ENCODE results near the gene KLHL3.

Gene KLHL3

DNA sequence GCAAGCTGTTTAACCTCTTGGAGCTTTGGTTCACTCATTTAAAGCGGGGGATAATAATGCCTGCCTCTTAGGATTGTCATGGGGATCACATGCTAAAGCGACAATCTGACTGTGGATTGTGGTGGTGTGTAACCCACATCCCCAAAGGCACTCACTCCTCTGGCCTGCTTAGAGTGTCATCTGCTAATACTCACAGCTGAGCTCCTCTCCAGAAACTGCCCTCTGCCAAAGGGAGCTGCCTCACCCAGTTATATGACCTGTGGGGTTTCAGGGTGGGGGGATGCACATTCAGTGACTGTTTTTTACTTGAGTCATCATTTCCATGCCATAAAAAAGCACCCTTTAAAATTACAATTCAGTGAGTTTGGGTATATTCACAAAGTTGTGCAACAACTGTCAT is 126.8 kb downstream of the KLHL3 start:
- DNase-seq (ENCODE audit: low spot score): no peak

DNA sequence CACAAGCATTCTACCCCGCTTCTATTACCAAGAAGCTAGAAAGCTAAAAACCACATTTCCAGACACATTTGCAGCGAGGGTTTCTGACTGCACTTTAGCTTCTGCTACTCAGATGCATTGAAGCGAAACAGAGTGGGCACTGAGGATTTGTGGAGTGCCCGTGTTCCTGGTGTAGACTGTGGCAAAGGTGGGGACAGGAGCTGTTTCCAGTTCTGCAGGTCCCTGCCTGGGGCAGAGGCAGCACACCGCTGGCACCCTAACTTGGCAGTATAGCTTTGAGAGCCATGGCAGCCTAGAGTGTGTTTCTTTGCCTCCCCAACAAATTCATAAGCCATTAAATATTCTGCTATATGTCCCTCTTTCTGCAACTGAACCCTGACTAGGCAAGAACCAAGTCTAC is 128.1 kb downstream of the KLHL3 start:
- DNase-seq (ENCODE audit: low spot score): no peak

DNA sequence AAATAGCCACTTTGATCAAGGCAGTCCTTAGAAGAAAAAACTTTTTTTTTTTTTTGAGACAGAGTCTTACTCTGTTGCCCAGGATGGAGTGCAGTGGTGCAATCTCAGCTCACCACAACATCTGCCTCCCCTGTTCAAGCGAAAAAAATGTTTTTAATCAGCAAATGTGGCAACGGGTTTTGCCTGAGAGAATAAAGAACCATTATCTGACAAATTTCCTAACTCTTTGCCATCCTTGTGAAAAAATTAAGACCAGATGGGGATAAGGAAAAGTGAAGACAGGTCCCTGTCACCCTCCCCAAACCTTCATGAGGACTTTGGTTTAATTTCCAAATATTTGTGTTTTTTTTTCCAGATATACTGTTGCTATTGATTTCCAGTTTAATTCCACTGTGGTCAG is 129.5 kb downstream of the KLHL3 start:
- no peak for DNase-seq (ENCODE audit: low spot score)

DNA sequence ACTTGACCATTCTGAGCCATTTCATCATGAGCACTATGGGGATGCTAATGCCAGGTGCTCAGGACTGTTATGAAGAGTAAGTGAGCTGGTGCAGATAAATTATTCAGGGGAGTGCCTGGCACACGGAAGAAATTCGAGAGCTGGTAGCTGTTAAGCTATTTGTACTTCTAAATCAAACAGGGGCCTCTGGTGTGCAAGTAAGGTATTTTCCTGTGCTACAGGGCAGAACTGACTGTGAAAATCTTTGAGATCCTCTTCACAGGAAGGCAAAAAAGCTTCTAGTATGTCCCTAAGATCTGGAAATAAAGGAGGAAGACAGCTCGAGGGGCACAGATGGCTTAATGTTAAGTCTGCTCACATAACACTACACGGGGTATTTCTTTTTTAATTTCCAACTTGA is 130.5 kb downstream of the KLHL3 start:
- no peak for DNase-seq (ENCODE audit: low spot score)

DNA sequence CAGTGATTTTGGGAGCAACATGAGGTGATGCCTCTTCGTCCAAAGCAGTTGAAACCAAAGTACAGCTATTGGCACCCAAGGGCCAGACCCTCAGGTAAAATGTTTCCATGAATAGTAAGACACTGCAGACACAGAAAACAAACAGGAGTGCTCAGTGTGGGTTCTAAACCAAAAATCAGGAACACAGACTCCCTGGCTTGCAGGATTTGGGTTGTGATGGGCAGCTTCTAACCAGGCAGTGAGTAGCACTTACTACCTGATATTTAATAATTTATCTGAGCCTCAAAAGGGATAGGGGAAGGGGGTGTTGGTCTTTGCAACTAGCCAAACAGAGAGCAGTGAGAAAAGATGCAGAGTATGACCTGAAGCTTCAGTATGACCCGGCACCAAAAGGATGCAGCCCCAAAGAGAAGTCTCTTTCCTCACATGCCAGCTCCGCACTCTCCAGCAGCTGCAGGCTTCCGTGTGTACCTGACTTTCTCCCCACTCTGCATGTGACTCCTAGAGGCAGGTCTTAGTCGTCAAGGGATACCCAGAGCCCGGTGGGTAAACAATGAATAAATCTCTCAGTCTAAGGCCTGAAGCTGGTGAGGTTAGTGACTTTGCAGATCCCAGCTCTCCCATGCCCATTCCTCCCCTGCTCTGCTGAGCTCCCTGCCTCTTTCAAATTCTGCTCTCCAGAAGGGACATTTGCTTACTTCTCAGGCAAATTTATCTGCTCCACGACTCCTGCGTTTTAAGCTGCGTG is 131.4 kb downstream of the KLHL3 start:
- no peak for DNase-seq (ENCODE audit: low spot score)

DNA sequence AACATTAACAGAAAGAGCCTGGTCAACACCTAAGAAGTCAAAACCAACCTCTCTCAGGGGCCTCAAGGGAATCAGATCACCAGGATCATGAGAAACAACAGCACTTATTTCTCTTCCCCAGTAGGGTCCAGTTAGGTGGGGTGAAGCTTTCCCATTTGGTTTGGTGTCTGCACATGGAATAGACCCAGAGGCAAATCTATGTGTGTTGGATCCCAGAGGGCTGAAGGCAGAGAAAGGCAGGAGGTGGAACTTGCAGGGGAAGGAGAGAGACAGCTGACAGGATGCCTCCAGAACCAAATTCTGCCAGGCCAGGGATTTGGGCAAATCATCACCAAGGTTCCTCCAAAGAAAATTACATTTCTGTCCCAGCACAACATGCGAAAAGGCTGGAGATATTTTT is 132.0 kb downstream of the KLHL3 start:
- no peak for DNase-seq (ENCODE audit: low spot score)

DNA sequence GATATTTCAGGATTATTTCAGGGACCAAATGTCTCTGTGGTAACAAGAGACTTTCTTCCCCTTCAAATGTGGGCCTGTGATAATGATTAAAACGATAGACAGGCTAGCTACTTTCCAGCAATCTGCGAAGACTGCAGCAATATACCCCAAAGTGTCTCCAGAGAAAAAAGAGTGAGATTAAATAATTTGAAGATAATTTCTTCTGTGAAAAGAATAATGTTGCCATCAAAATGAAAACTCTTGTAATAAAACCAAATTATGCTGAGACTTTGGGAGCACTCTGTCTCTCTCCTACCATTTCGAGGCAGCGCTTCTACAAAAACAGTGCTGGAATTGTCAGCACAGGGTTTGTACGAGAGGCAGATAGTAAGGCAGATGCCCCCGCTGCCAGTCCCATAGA is 132.5 kb downstream of the KLHL3 start:
- no peak for DNase-seq (ENCODE audit: low spot score)

DNA sequence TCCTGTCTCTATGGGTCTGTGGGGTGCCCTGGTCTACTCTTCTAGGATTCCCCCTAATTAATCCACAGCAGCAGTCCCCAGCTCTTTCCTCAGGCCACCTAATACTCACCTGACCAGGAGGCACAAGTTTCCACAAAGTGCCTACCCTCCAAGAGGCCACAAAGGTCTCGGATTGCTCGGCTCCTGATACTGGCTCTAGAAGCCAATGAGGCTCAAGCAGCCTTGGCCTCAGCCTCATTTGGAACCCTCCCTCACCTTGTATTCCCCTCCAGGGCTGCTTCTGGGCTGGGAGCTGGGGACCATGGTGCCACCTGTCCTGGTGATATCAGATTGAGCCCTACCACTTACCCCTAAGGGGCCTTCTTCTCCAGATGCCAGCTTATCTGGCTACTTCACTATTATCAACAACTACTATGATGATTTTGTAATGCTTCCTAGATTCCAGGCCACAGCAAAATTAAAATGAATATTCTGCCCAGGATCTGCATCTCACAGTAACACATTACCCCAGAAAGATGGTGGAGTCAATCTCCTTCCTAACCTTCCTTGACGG is 133.1 kb downstream of the KLHL3 start:
- DNase-seq (ENCODE audit: low spot score): no peak

DNA sequence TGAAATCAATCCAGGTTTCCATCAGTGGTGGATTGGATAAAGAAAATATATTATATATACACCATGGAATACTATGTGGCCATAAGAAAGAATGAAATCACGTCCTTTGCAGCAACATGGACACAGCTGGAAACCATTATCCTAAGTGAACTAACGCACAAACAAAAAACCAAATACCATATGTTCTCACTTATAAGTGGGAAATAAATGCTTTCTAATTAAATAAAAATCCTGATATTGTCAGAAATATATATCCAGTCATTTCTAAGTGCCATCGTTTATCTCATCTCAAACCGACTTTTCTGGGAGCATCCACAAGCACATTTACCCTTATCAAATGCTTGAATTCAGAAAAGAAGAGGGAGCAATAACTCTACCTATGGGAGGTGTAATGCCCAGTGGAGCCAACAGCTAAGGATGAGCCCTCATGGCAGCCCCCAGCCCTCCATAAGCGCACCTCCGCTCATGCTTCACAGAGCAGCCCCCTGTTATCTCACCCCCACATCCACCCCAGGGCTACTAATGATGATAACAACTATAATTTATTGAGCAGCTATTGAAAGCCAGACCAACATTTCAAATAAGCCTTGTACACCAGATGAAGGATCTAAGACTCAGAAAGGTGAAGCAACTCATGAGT is 135.0 kb downstream of the KLHL3 start:
- no peak for DNase-seq (ENCODE audit: low spot score)

DNA sequence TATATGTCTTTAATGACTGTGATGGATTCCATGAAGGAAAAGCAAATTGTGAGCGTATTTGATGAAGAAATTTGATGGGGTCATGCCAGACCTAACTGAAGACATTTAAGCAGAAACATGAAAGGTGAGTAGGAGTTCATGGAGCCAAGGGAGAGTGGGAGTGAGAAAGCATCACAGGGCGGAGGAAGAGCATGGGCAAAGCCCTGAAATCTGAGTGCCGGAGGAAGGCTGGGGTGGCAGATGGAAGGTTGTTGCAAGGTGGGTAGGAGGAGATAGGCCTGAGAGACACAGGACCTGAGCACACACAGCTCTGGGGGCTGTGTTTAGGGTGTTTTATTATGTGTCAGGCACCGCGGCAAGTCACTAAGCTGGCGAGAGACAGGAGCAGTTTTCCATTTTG is 136.4 kb downstream of the KLHL3 start:
- no peak for DNase-seq (ENCODE audit: low spot score)

DNA sequence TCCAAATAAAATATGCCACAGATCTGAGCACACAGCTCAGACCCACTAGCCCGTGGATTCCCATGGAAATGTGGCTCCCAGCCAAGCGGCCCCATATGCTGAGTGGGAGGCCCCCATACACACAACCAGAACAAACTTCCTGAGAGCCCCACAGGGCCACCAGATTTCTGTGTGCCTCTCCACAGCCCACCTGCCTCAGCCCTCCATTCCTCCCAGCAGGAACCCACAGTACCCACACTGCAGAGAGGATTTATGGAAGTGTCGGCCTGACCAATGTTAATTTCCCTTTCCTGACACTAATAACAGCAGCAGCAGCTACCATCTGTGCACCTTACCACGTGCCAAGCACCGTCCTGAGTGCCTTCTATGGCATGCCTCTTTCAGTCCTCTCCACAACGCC is 137.5 kb downstream of the KLHL3 start:
- DNase-seq (ENCODE audit: low spot score): no peak

DNA sequence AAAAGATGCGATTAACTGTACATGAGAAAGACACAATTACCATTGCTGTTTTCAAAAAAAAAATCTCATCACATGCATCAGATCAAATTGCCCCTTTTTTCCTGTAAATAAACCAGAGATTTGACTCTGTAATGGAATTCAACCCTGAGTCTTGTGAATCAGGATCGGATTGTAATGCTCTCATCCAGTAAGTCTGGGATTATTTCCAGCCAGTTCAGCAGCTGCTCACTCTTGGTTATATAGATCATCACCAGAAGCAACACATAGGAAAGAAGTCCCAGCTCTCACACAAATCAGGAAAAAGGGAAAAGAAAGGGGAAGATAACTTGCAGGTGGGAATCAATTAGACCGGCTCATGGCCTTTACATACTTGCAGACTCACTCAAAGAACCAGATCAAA is 138.9 kb downstream of the KLHL3 start:
- DNase-seq (ENCODE audit: low spot score): no peak

DNA sequence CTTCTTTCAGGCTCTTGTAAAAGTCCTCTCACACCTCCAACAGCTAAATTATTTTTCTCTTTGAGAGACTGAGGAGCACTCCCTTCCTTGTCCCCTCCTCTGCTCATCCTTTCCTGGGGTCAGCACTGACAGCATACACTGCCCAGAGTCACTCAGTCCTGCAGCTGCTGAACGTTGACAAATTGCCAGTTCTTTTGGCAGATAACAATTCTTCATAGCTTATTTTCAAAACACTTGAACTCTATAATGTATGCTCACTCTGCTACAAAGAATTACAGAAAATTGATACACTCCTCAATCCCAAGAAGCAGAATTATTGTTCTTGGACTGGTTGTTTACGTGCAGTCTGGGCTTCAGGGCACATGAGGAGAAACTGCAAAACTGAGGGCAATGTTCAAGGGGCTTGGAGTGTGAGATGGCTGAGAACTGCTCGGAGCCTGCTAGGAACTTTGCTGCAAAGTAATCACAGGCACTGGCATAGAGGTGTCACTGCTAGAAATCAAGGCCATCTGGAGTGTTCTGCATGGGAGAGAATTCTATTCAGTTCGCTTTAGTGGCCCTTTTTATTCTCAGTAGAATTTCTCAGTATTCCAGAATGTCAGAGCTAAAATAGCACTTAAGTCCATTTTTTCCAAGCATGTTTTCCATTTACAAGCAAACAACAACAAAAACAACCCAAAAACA is 140.4 kb downstream of the KLHL3 start:
- no peak for DNase-seq (ENCODE audit: low spot score)

DNA sequence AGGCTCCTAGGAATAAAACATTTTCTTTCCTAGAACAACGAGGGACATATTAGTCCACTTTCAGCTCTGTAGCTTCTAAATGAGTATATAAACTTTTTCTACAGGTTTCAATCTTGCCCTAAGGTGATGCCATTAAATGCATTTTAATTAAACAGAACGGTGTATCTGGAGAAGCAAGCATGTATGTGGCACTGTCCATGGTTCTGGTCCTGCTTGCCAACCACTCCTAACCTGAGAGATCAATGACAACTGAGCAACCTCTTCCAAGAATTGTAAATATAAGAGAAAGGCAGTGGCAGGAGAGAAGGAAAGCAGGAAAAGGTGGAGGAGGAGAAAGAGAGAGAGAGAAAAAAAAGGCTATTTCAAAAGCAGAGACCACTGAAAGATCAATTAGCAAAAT is 141.2 kb downstream of the KLHL3 start:
- no peak for DNase-seq (ENCODE audit: low spot score)

DNA sequence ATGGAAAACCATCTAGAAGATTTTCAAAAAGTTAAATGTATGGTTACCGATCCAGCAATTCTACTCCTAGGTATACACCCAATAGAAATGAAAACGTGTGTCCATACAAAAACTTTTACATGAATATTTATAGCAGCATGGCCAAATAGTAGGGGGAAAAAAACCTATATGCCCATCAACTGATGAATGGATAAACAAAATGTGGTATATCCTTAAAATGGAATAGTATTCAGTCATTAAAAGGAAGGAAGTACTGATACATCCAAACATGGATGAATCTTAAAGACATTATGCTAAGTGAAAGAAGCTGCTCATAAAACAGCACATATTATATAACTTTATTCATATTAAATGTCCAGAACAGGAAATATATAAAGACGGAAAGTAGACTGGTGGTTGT is 143.6 kb downstream of the KLHL3 start:
- no peak for DNase-seq (ENCODE audit: low spot score)

DNA sequence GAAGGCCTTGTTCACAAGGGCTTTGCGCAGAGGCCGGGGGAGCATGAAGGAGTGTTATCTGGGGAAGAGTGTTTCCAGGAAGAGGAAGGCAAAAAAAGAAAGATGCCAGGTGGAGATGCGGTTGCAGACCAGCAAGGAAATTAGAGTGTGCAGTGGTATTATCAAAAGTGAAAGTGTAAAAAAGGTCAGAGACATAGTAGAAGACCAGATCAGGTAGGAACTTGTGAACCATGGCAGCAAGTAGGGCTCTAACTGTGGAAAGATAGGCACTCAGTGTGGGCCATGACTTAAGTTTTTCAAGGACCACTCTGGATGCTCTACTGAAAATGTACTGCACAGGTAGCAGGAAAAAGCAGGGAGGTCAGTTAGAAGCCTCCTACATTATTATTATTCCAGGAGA is 146.7 kb downstream of the KLHL3 start:
- no peak for DNase-seq (ENCODE audit: low spot score)

DNA sequence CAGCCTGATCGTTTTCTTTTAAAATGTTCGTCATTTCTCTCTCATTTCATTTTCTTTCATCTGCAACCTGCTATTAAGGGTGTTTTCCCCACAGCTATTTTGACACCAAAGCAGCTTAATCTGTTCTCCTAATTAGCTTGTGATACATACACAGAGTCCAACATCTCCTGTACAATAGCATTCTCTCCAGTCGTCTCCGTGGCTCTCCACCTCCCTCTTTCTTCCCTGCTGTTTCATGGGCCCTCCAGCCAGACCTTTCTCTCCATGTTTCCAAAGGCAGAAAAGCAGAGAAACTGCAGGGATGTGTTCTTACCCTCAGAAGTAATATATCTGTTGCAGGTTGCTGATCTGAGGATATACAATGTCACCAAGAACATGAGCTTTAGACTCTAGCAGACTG is 148.0 kb downstream of the KLHL3 start:
- no peak for DNase-seq (ENCODE audit: low spot score)

DNA sequence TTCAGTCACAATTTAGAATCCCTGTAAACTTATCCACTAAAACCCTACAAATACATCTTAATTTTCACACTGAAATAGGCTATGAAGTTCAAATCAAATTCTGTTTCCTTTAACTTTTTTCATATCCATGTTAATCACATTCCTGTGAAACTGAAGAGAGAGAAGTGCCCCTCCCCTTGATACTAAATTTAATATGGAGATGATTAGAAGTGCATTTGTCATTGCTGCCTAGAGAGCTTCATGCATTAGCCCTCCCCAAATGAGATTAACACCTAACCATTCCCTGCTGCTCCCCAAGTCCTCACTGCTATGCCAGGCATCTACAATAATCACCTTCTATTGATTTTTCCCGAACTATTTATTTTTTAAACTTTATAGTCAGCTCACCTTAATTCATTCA is 151.6 kb downstream of the KLHL3 start:
- no peak for DNase-seq (ENCODE audit: low spot score)

DNA sequence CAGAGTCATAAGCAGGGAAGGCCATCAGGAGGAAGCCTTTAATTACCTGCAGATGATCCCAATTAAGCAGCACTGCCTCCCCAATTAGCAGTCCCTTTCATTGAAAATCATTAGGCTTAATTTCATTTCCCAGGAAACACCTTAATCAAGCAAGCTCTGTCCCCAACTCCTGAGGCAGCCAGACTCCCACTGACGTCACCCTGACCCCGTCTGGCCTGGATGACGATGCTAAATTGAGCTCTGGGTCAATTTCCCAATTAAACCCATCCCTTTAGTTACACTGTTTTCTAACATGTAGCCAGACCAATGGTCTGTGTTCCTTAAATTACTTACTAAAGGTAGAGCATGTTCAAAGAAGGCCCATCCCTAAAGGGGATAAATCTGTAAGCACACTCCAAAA is 152.8 kb downstream of the KLHL3 start:
- DNase-seq (ENCODE audit: low spot score): no peak

DNA sequence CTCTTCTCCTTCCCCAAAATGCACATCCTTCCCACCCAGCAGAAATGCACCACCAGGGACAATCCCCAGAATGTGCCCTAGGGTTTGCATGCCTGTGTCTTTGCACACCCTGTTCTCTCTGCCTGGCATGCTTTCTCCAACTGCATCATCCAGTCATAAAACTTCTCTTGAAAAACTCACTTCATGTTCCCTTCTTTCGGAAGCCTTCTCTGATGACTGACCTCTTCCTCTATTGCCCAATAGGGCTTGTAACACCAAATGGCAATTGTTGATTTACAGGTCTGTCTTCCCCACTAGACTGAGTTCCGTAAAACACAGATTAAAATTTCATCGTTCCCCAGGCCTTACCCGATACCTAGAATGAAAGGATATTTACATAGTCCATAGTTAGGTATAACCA is 153.7 kb downstream of the KLHL3 start:
- DNase-seq (ENCODE audit: low spot score): no peak

DNA sequence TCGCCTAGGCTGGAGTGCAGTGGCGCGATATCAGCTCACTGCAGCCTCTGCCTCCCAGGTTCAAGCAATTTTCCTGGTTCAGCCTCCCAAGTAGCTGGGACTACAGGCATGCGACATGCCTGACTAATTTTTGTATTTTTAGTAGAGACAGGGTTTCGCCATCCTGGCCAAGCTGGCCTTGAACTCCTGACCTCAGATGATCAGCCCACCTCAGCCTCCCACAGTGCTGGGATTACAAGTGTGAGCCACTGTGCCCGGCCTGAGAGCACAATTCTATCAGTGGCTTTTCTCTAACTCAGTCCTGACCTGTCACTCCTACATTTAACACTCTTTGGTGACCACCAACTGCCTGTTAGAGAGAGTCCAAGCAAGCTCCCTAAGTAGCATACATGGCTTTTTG is 154.1 kb downstream of the KLHL3 start:
- DNase-seq (ENCODE audit: low spot score): no peak

DNA sequence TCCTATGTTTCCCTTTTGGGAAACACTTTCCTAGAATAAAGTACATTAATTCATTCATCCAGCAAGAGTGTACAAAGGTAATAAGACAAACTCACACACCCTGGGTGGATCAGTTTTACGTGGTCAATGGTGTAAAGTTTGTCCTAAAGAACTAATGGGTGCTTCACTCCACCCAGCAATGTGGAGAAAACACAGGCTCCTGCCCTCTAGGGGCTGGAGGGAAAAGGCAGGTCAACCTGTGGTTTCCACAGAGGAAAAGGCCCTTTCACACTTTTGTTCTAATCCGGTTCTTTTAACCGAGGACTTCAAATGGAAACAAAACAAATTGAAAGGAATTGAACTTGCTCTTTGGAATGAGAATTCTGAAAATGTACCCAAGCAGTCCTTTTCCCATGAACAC is 155.9 kb downstream of the KLHL3 start:
- no peak for DNase-seq (ENCODE audit: low spot score)

DNA sequence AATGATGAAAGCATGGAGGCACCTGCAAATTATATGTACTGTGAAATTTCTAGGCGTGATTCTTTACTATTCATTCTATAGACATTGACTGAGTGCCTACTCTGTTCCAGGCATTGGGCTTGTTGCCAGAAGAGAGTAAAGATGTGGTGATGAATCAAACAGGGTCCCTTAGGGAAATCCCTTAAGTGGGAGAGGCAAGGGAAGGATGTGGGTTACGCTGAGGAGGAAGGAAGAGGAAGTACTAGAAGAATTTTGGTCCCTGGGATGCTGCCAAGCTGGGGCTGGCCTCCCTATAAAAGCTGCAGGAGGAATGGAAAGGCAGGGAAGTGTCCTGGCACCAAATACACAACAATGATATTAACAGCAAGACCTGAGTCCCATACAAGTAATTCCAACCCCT is 160.0 kb downstream of the KLHL3 start:
- DNase-seq (ENCODE audit: low spot score): no peak
